Left renal pelvis (tissue), 4 donors: ENCODE measurements around the gene CLSTN2. TPM values are rescaled to one million over a fixed set of nuclear protein-coding genes. Genes with fewer than 3 reads are reported as not detected.

Experiments
- DNase-seq, 4 donors: peaks; one replicate each; pipeline ENCODE4 v3.0.0-alpha.2; 2013; ENCODE audit warnings: low read depth in 4 of 4, low spot score in 3 of 4
- polyA plus RNA-seq, 4 donors: library from polyadenylated mRNA; unstranded; fragments of 120-200 nt; gene quantifications; one replicate each; pipeline ENCODE4 v1.2.1, GENCODE V29; 2013; ENCODE audit not compliant: insufficient read length in 4 of 4

The CLSTN2 gene
- polyA plus RNA-seq, 4 donors, result 1.1 to 6.1 (median 2.1) TPM

- DNase-seq, result no peak
Measured at GRCh38 chr3:140438736-140439470, 503.9 kb downstream of the CLSTN2 start.

- DNase-seq, result no peak
Measured at GRCh38 chr3:140439527-140439926, 504.5 kb downstream of the CLSTN2 start.

- no peak for DNase-seq
Measured at GRCh38 chr3:140440446-140440845, 505.5 kb downstream of the CLSTN2 start.

GRCh38 chr3:140441006-140441405 lies 506.0 kb downstream of the CLSTN2 start:
- no peak for DNase-seq

DNA sequence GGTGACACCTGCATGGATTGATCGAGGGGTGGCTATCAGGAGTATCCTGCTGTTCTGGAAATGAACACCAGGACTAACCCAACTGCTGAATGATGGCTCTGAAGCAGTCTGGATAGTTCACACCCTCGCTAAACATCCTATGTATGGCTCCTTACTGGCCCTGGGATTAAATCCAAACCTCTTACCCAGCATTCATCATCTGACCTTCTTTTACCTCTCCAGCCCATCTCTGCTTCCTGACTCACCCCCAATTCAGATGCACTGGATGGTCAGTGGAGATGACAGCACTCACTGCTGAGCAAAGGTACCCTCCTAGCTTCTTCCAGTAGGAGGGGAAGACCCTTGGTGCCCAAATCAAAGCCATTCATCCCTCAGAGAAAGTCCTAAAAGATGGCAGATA lies 507.6 kb downstream of the CLSTN2 start:
- DNase-seq, result no peak

GRCh38 chr3:140443073-140443472 lies 508.1 kb downstream of the CLSTN2 start:
- no peak for DNase-seq

DNA sequence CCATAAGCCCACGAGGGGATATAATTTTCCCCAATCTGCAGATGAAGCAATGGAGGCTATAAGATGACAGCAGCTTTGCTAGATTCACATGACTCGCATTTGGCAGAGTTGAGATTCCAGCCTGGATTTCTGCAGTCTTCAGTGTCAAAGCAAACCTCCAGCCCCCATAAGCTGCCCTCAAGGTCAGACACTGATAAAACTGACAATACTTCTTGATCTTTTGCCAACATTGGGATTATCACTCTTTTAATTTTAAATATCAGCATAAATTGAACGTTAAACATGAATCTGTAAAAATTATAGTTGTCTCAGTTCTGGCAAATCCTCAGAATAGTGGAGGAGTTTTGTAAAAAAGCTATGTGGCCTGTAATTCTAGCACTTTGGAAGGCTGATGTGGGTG lies 508.8 kb downstream of the CLSTN2 start:
- DNase-seq, result no peak

DNA sequence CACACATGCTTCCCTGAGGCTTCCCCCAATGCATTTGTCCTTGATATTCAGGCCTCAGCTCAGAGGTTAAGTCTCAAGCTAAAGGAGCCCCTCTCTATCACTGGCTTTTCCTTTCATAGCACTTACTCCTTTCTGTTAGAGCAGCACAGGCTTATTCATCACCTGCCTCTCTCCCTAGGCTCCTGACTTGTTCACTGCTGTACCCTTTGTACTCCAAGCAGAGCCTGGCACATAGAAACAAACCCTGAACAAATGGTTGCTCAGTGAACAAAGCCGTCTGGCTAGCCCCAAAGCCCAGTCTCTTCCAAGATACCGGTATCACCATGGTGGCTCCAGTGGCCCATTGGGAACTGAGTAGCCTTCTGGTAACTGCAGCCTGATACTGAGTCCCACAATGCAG lies 511.7 kb downstream of the CLSTN2 start:
- no peak for DNase-seq

DNA sequence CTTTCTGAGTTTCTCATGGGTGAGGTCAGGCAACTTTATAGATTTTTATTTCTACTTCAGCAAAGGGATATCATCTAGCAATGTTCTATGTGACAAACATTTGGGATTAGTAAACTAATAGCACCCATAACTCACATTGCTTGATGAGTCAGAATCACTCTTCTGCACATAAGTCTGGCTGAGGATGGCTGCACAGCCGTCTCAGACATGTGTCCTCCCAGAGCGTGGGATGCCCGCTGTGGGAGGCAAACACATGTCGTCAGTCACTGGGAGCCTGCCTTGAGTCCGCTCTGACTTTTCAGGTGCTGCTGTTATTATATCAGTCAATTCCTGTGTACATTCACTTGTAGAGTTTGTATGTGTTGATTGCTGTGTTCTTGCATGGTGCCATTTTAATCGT lies 512.2 kb downstream of the CLSTN2 start:
- peak in 1 of 4 donors; percentile 7 for DNase-seq

DNA sequence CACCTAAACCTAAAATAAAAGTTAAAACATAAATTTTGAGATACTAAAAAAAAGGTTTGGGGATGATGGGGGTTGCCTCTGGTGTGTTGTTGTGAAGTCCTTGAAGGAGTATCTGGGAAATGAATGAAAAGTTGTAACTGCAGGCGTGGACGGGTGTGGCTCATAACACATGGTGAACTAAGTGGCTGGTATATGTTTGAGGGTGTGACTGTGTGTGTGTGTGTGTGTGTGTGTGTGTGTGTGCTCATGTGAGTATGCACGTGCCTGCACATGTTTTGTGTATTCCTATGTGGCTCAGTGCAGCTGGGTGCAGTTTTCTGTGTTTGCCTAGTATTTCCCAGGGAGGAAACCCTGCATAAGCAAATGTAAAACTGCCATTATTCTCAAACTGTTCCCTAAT lies 513.0 kb downstream of the CLSTN2 start:
- no peak for DNase-seq

DNA sequence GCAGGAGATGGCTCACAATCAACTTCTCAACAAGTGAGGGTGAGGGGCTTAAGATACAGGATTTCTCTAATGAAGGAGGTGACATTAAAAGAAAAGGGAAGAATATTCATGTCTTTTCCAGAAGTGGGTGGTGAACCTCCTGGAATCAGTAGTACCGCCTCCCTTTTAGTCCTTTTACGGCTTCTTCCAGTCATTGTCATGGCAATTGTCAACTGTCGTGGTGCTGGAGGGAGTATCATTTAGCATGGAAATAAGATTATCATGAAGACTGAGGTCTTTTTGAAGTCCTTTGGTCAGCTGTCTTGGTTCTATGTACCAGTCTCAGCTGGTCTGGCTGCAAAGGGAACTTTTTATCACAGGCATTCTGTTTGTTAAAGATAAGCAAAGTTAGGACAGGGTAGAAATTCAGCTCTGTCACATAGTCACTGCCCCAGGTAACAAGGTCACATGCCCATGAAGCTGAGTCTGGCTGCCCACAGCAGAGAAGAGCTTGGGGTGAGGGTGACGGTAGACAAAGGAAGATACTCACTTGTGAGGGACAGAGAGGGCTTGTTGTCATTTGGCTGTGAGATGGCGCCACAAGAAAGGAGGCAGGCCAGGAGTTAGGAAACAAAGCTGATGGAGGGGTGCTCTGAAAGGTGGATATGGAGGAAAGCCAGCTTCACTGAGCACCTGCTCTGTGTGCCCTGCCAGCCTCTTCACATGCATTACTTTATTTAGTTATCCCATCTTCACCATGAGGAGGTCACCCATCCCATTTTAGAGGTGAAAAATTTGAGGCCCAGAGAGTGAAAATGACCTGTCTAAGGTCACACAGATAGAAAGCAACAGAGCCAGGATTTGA lies 514.6 kb downstream of the CLSTN2 start:
- no peak for DNase-seq

- DNase-seq, result no peak
Measured at GRCh38 chr3:140453750-140454149, 518.8 kb downstream of the CLSTN2 start.

DNA sequence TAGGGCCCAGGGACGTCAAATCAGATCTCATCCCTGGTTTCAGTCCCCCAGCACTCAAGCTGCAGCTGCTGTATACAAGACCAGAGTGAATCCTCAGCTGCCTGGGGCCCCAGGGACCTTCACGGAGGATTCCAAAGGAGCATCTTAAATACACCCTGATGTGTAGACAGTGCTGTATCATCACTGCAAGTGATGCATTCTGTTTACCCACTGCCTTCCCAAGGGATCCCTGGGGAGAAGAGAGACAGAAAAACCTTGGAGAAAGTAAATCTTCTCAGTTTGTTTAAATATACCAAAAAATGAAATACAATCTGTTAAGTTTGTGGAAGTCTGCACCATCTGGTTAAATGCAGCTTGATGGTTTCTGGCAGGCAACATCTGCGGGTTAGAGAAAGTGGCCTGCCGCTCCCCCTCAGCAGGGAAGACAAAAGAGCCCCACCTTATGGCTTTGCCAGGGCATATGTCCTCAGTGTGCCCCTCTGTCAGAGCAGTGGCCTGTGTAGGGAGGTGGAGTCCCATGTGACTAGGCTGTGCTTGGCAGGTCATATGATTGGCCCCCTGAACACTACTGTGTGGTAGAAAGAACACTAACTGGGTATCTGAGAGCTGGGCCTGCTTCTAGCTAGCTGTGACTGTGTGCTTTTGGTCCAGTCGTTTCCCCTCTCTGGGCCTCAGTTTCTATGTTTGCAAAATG lies 520.7 kb downstream of the CLSTN2 start:
- no peak for DNase-seq

DNA sequence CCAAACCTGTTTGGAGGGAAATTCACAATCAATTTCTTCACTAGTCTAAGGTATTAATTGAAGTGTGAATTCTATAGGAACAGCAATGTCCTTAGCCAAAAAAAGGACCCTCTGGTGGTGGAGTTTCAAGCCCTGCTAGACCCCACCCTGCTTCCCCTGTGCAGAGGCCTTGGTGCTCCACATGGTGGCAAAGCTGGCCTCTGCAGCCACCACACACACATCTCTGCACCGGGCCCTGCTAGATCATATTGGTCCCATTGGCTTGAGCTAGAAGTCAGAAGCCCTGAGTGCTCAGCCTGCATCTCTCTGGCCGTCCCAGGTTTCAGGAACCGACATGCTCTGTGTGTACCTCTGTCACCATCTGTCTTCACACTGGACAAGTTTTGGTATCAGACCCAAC lies 522.0 kb downstream of the CLSTN2 start:
- no peak for DNase-seq

GRCh38 chr3:140459462-140459861 lies 524.5 kb downstream of the CLSTN2 start:
- no peak for DNase-seq

- DNase-seq, result no peak
Measured at GRCh38 chr3:140461250-140461649, 526.3 kb downstream of the CLSTN2 start.

GRCh38 chr3:140463355-140463754 lies 528.4 kb downstream of the CLSTN2 start:
- no peak for DNase-seq

DNA sequence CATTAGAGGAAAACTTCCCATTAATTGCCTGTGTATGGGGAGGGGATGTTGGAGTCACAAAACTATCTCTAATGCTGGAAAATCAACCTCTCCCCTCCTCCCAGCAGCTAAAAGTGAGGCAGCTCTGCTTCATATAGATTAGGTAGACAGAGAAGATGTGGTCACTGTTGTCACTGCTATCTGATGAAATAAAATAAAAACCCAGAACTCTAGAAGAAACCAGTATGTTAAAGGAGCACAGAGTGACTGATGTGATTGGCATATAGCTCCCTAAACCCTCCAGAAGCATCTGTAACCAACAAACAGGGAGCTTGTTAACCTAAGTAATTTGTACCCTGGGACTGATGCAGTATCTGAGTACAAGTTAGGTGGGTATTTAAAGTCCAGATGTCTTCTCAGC lies 531.0 kb downstream of the CLSTN2 start:
- DNase-seq, result no peak

- DNase-seq, result no peak
Measured at GRCh38 chr3:140466535-140466934, 531.5 kb downstream of the CLSTN2 start.

GRCh38 chr3:140467104-140467577 lies 532.2 kb downstream of the CLSTN2 start:
- no peak for DNase-seq

DNA sequence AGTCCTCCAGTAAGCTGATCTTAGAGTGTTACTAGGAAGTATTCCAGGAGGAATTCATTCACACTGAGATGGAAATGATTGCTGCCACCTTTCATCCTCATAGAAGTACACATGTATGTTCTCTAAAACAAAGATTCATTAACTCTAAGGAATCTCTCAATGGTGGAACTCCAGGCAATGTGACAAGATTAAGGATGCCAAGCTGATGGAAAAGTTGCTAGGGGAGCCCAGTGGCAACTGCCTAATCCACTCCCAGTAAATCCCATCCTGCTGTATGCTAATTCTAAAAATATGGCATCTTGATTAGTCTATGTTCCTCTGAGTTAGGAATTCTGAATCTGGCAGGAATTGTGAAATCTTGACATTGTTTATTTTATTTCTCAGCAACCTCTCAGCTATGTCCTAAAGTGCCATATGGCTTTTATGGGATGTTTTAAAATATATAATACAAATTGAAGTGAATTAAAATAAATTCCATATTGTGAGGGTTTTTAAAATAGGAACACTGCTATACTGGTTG lies 532.9 kb downstream of the CLSTN2 start:
- DNase-seq, result no peak
